ENCODE data around the gene PSMD11. TPM values are rescaled to one million over a fixed set of nuclear protein-coding genes. Genes with fewer than 3 reads are reported as not detected.

PSMD11 gene
- total RNA-seq, 1 donor from 2014 or later, result 85.0 TPM

DNA sequence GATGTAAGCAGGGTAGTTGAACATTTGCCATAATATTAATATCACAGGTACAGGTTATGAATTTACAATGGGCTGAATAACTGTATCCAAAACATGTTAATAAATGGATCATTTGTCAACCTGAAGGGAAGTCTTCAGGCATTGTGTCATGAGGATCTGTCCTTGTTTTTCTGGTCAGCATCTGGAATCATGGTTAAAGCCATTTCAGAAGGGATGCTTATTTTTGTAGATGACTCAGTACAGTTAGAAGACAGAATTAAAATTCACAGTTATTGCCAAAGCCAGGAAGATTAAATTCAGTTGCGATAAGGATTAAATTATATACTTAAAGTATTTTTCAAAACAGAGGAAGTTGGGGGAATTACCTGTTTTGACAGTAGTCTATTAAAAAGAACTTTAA, 8.0 kb downstream of the PSMD11 start:
- H3K27me3 Mint-ChIP-seq (ENCODE audit: unreplicated experiment), result no peaks in the 10 kb centered on the region
- peaks cover 2% of the 10 kb centered on the region for H3K4me1 Mint-ChIP-seq (ENCODE audit: unreplicated experiment)
- H3K4me3 Mint-ChIP-seq (ENCODE audit: unreplicated experiment), result no peak overlapping the region
- no peaks in the 10 kb centered on the region for H3K9me3 Mint-ChIP-seq (ENCODE audit: unreplicated experiment)
- H3K27ac Mint-ChIP-seq (ENCODE audit: unreplicated experiment), result no peak overlapping the region
- peaks cover 51% of the 10 kb centered on the region for H3K36me3 Mint-ChIP-seq (ENCODE audit: unreplicated experiment)
- no peak for DNase-seq (ENCODE audit: extremely low spot score, unreplicated experiment)
- TF ChIP-seq, protein P1, sequence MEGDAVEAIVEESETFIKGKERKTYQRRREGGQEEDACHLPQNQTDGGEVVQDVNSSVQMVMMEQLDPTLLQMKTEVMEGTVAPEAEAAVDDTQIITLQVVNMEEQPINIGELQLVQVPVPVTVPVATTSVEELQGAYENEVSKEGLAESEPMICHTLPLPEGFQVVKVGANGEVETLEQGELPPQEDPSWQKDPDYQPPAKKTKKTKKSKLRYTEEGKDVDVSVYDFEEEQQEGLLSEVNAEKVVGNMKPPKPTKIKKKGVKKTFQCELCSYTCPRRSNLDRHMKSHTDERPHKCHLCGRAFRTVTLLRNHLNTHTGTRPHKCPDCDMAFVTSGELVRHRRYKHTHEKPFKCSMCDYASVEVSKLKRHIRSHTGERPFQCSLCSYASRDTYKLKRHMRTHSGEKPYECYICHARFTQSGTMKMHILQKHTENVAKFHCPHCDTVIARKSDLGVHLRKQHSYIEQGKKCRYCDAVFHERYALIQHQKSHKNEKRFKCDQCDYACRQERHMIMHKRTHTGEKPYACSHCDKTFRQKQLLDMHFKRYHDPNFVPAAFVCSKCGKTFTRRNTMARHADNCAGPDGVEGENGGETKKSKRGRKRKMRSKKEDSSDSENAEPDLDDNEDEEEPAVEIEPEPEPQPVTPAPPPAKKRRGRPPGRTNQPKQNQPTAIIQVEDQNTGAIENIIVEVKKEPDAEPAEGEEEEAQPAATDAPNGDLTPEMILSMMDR (IDR thresholded peaks at IDR 0.05), result no peak

DNA sequence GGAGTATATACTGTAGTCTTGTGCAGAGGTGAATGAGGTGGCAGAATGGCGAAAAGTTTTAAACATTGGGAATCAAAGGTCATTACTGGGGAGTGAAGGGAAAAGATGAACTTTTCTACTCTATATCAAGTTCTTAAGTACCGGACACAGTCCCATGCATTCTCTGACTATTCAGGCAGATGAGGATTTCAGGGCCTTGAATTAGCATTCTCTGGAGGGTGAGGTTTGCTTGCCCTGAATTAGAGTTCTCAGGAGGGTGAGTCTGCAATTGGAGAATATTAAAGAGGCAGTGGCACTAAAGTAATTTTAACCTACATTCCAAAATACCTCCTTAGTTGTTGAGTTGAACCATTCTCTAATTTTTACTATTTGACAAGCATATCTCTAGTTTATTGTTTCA, 9.1 kb downstream of the PSMD11 start:
- Mint-ChIP-seq H3K36me3 (ENCODE audit: unreplicated experiment) (peaks cover 58% of the 10 kb centered on the region), H3K27me3 (ENCODE audit: unreplicated experiment) (no peaks in the 10 kb centered on the region), H3K4me3 (ENCODE audit: unreplicated experiment) (no peak overlapping the region), H3K27ac (ENCODE audit: unreplicated experiment) (no peak overlapping the region), H3K4me1 (ENCODE audit: unreplicated experiment) (peaks cover 2% of the 10 kb centered on the region), H3K9me3 (ENCODE audit: unreplicated experiment) (no peaks in the 10 kb centered on the region)
- no peak for DNase-seq (ENCODE audit: extremely low spot score, unreplicated experiment)
- TF ChIP-seq, protein P1 (IDR thresholded peaks at IDR 0.05), result no peak

DNA sequence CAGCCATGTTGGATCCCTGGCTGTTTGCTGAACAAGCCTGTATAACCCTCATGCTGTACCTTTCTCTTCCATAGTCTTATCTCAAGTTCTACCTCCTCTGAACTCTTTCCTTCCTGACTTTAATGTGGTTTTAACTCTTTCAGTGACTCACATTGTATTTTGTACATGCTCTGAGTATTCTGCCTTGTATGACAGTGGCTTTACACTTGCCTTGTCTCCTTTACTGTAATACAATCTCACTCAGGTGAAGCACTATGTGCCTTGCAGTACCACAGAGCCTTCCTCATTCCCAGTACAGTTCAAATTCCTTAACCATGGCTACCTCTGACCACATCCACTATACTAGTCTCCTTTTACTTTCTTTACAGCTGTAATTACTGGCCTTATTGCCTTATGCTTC, 14.1 kb downstream of the PSMD11 start:
- H3K27ac Mint-ChIP-seq (ENCODE audit: unreplicated experiment), result no peak overlapping the region
- H3K9me3 Mint-ChIP-seq (ENCODE audit: unreplicated experiment), result no peaks in the 10 kb centered on the region
- peaks cover 54% of the 10 kb centered on the region for H3K36me3 Mint-ChIP-seq (ENCODE audit: unreplicated experiment)
- no peaks in the 10 kb centered on the region for H3K4me1 Mint-ChIP-seq (ENCODE audit: unreplicated experiment)
- no peak for DNase-seq (ENCODE audit: extremely low spot score, unreplicated experiment)
- no peak overlapping the region for H3K4me3 Mint-ChIP-seq (ENCODE audit: unreplicated experiment)
- TF ChIP-seq, protein P1 (IDR thresholded peaks at IDR 0.05), result no peak
- H3K27me3 Mint-ChIP-seq (ENCODE audit: unreplicated experiment), result no peaks in the 10 kb centered on the region

DNA sequence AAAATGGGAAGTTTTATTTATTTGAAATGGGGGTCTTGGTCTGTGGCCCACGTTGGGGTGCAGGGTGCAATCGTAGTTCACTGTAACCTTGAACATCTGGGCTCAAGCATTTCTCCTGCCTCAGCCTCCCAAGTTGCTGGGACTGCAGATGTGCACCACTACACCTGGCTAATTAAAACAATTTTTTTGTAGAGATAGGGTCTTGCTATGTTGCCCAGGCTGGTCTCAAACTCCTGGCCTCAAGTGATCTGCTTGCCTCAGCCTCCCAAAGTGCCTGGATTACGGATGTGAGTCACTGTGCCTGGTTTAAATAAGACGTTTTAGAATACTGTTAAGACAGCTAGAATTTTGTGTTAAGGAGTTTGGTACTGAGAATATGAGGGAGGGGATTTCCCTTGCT, 15.7 kb downstream of the PSMD11 start:
- no peak for DNase-seq (ENCODE audit: extremely low spot score, unreplicated experiment)
- Mint-ChIP-seq H3K4me1 (ENCODE audit: unreplicated experiment) (no peaks in the 10 kb centered on the region), H3K27me3 (ENCODE audit: unreplicated experiment) (no peaks in the 10 kb centered on the region), H3K4me3 (ENCODE audit: unreplicated experiment) (no peak overlapping the region), H3K36me3 (ENCODE audit: unreplicated experiment) (peaks cover 51% of the 10 kb centered on the region), H3K9me3 (ENCODE audit: unreplicated experiment) (no peaks in the 10 kb centered on the region), H3K27ac (ENCODE audit: unreplicated experiment) (no peak overlapping the region)
- TF ChIP-seq, protein P1 (IDR thresholded peaks at IDR 0.05), result no peak

DNA sequence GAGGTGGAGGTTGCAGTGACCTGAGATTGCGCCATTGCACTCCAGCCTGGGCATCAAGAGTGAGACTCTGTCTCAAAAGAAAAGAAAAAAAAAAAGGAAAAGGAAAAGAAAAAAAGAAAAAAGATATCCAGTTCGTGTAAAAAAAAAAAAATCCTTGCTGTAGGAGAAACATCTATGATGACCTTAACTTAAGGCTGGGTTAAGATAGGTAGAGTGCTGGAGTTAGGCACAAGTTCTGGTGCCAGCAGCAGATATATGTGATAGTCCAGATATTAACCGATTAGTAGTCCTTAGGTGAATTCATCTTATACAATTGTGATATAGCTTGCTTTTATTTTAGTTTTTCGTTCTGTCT, 17.2 kb downstream of the PSMD11 start:
- Mint-ChIP-seq H3K4me3 (ENCODE audit: unreplicated experiment) (no peak overlapping the region), H3K4me1 (ENCODE audit: unreplicated experiment) (no peaks in the 10 kb centered on the region), H3K36me3 (ENCODE audit: unreplicated experiment) (peaks cover 50% of the 10 kb centered on the region), H3K9me3 (ENCODE audit: unreplicated experiment) (no peaks in the 10 kb centered on the region), H3K27me3 (ENCODE audit: unreplicated experiment) (no peaks in the 10 kb centered on the region), H3K27ac (ENCODE audit: unreplicated experiment) (no peak overlapping the region)
- DNase-seq (ENCODE audit: extremely low spot score, unreplicated experiment), result no peak
- TF ChIP-seq, protein P1 (IDR thresholded peaks at IDR 0.05), result no peak
